Kidney (tissue), 14 donors: ENCODE data around the gene OR10T2. TPM values are rescaled to one million over a fixed set of nuclear protein-coding genes. Genes with fewer than 3 reads are reported as not detected.

Experiments
- DNase-seq, 5 donors: peaks; one replicate each; pipeline ENCODE4 v3.0.0-alpha.2; 2013 to 2020
- FAIRE-seq: peaks from 2 replicates; lab custom pipeline; 2012; peaks lifted over from hg19 to GRCh38; lab: Jason Lieb, UNC
- H3K27ac ChIP-seq, 2 donors: one replicate each; pipeline ENCODE4 v1.7.0; 2013; ENCODE audit warnings: low read depth in 2 of 2, low read length in 2 of 2, inconsistent platforms in 1 of 2
- H3K27me3 ChIP-seq: one replicate; pipeline ENCODE4 v1.7.1; 2013; ENCODE audit warnings: low read length, inconsistent platforms; ENCODE audit not compliant: control insufficient read depth, insufficient read depth
- H3K36me3 ChIP-seq, 3 donors: one replicate each; pipeline versions ENCODE4 v1.7.0 to v1.7.1; 2013; ENCODE audit warnings: low read length in 3 of 3, control low read depth in 1 of 3, inconsistent platforms in 1 of 3; ENCODE audit not compliant: insufficient read depth in 3 of 3, control insufficient read depth in 2 of 3
- H3K4me1 ChIP-seq, 3 donors: one replicate each; pipeline versions ENCODE4 v1.7.0 to v1.7.1; 2013; ENCODE audit warnings: low read length in 3 of 3, inconsistent platforms in 1 of 3, low read depth in 1 of 3; ENCODE audit not compliant: control insufficient read depth in 2 of 3, insufficient read depth in 2 of 3
- H3K4me3 ChIP-seq, 3 donors: one replicate each; pipeline versions ENCODE4 v1.7.0 to v1.8.1; 2013; ENCODE audit warnings: low read length in 3 of 3, control low read depth in 1 of 3, inconsistent platforms in 1 of 3
- H3K9ac ChIP-seq, 3 donors: one replicate each; pipeline versions ENCODE4 v1.7.0 to v1.7.1; 2013; ENCODE audit warnings: low read length in 3 of 3, control low read depth in 1 of 3, inconsistent platforms in 1 of 3
- H3K9me3 ChIP-seq, 3 donors: one replicate each; pipeline versions ENCODE4 v1.7.0 to v1.7.1; 2013; ENCODE audit warnings: low read length in 3 of 3, control low read depth in 1 of 3, inconsistent platforms in 1 of 3; ENCODE audit not compliant: control insufficient read depth in 2 of 3, insufficient read depth in 1 of 3
- intact Hi-C: fragments of 100-400 bp; cut with DNase I; formaldehyde crosslinking; loops from one replicate; pipeline ENCODE4 v1.11.1; 2022
- polyA plus RNA-seq: library from polyadenylated mRNA; stranded (reverse); fragments of 350-450 nt; fragmentation: Illumina TruSeq; extraction: RNeasy Lipid Tissue Mini Kit (QIAGEN cat#74804); gene quantifications from one replicate; pipeline ENCODE4 v1.2.3, GENCODE V29; 2014; ENCODE audit warnings: low read depth, low replicate concordance; ENCODE audit not compliant: insufficient read depth
- total RNA-seq: library from RNA; stranded (reverse); fragmentation: NEBNext Ultra II Directional; extraction: Animal tissue kit (Norgen Biotek cat#: 25700); gene quantifications from one replicate; pipeline ENCODE4 v1.2.1, GENCODE V29; 2021
- TF ChIP-seq, protein P1 (sequence below): IDR thresholded peaks from 3 replicates; pipeline ENCODE4 v1.5.1; 2012; ENCODE audit warnings: mild to moderate bottlenecking, moderate library complexity, borderline replicate concordance; ENCODE audit not compliant: insufficient read depth; ENCODE audit errors: extremely low read depth
- donor health status: control.
- donor health status: control.
- donor health status: control.
- donor health status: control.
- donor health status: control.
- donor health status: DM: yes; HTN: yes; CAD: no.
- donor health status: Normal renal cell carcinoma (clear cell type).

OR10T2 gene
- total and polyA plus RNA-seq, 2 donors from 2014 or later, result not detected

DNA sequence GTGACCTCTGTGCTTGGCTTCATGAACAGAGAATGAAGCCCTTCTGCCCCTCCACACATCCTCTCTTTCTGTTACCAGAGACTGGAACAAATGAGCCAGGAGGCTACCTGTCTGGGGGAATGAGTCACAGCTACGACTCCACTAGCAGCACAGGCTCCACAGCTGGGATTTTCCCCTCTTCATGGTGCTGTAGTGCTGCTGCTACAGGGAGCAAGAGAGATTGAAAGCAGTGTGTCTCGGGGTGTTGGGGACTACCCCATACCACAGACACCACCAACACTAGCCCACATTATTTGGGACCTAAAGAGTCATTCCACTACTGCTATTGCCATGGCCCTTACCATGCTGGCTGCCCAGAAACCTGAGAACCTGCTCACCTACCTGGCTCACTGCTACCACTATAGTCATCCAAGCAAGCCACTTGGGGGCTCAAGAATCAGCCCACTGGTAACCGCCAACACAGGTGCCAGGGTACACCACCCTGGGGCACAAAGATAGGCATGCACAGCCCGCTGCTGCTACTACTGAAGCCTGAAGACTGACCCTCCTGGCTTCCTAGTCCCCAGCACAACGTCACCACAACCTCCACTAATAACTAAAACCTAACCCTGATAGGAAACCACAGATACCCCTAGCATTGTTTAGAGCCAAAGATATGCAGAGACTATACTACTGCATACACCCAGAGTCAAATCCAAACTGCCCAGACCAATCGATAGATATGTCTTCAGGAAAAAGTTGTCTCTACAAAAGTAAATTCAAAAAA is 27.9 kb downstream of the OR10T2 start:
- intact Hi-C loops, result no loop called here
- Histone ChIP-seq H3K4me3 (no peak overlapping the region), H3K36me3 (no peaks in the 10 kb centered on the region), H3K4me1 (no peaks in the 10 kb centered on the region), H3K27me3 (no peaks in the 10 kb centered on the region), H3K9ac (no peak overlapping the region), H3K9me3 (no peaks in the 10 kb centered on the region), H3K27ac (no peak overlapping the region)
- no peak for FAIRE-seq
- TF ChIP-seq, protein P1, sequence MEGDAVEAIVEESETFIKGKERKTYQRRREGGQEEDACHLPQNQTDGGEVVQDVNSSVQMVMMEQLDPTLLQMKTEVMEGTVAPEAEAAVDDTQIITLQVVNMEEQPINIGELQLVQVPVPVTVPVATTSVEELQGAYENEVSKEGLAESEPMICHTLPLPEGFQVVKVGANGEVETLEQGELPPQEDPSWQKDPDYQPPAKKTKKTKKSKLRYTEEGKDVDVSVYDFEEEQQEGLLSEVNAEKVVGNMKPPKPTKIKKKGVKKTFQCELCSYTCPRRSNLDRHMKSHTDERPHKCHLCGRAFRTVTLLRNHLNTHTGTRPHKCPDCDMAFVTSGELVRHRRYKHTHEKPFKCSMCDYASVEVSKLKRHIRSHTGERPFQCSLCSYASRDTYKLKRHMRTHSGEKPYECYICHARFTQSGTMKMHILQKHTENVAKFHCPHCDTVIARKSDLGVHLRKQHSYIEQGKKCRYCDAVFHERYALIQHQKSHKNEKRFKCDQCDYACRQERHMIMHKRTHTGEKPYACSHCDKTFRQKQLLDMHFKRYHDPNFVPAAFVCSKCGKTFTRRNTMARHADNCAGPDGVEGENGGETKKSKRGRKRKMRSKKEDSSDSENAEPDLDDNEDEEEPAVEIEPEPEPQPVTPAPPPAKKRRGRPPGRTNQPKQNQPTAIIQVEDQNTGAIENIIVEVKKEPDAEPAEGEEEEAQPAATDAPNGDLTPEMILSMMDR, result no peak
- DNase-seq, result no peak

DNA sequence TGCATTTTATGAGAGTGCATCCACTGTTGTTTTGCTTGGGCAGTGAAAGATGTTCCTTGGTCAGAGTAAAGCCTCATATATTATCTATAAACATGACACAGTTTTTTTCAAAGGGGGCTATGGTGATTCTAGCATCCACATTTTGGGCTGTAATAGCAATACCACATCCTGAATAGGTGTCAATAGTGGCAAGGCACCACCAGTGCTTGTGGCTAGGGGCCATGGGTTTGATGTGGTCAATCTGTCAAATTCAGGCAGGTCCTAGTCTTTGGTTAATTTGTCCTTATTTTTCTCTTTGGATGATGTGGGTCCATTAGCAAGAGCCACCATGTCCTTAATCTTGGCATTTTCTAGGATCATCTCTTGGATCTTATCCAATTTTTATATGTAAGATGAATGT is 32.5 kb downstream of the OR10T2 start:
- Histone ChIP-seq H3K27me3 (no peaks in the 10 kb centered on the region), H3K27ac (no peak overlapping the region), H3K36me3 (no peaks in the 10 kb centered on the region), H3K9me3 (no peaks in the 10 kb centered on the region), H3K9ac (no peak overlapping the region), H3K4me1 (no peaks in the 10 kb centered on the region), H3K4me3 (no peak overlapping the region)
- FAIRE-seq (no peak), DNase-seq (no peak)
- TF ChIP-seq, protein P1, result no peak
- intact Hi-C loops, result no loop called here

DNA sequence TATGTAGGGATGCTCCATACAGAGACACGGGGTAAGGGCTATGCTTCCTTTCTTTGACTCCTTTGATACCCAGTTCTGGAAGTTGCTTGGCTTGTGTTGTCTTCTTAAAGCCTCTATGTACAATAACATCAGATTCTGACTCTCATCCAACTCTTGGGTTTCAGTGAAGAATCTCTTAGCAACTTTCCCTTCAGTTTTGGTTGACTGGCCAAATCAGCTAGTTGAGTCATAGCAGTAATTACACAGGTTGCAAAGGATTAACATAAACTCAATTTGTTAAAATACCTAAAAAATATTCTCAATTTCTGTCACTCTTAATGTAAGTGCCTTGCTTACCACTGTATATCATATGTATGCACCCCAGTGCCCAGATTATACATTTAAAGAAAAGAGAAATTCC is 36.3 kb downstream of the OR10T2 start:
- H3K27ac ChIP-seq, result no peak overlapping the region
- TF ChIP-seq, protein P1, result no peak
- no peaks in the 10 kb centered on the region for H3K4me1 ChIP-seq
- H3K36me3 ChIP-seq, result no peaks in the 10 kb centered on the region
- intact Hi-C loops, result no loop called here
- H3K4me3 ChIP-seq, result no peak overlapping the region
- no peaks in the 10 kb centered on the region for H3K9me3 ChIP-seq
- H3K9ac ChIP-seq, result no peak overlapping the region
- FAIRE-seq (no peak), DNase-seq (no peak)
- H3K27me3 ChIP-seq, result no peaks in the 10 kb centered on the region
